ENCODE results near the gene DACH1.

Gene DACH1

GRCh38 chr13:71645467-71645866 is 221.5 kb downstream of the DACH1 start (continued):
- TF ChIP-seq POU6F1 (CRISPR knock-in tag; IDR thresholded peaks at IDR 0.05; ENCODE audit: borderline replicate concordance, low read depth) (no peak), RARB (CRISPR knock-in tag; IDR thresholded peaks at IDR 0.05) (no peak), ZNF8 (CRISPR knock-in tag; IDR thresholded peaks at IDR 0.05) (no peak), ZNF565 (CRISPR knock-in tag; conservative IDR thresholded peaks at IDR 0.05; ENCODE audit: low read depth) (no peak), PPARA (CRISPR knock-in tag; IDR thresholded peaks at IDR 0.05; ENCODE audit: borderline replicate concordance) (no peak)

GRCh38 chr13:71644579-71644978 is 222.4 kb downstream of the DACH1 start:
- ATAC-seq, result no peak
- TF ChIP-seq TOX (CRISPR knock-in tag; IDR thresholded peaks at IDR 0.05; ENCODE audit: borderline replicate concordance) (no peak), PPARA (CRISPR knock-in tag; IDR thresholded peaks at IDR 0.05; ENCODE audit: borderline replicate concordance) (no peak), GLIS3 (CRISPR knock-in tag; IDR thresholded peaks at IDR 0.05) (no peak), ZC3H10 (CRISPR knock-in tag; IDR thresholded peaks at IDR 0.05) (no peak), ESRRG (CRISPR knock-in tag; IDR thresholded peaks at IDR 0.05) (no peak), ZNF8 (CRISPR knock-in tag; IDR thresholded peaks at IDR 0.05) (no peak)

- TF ChIP-seq ZNF70 (CRISPR knock-in tag; IDR thresholded peaks at IDR 0.05) (no peak), SNAI2 (CRISPR knock-in tag; IDR thresholded peaks at IDR 0.05) (0 out of 2 replicates have a peak, but pooled peaks have one; percentile 19)
- ATAC-seq, result no peak
These were observed 223.6 kb downstream of the DACH1 start for GRCh38 chr13:71643448-71643860.

GRCh38 chr13:71638751-71639150 is 228.3 kb downstream of the DACH1 start:
- no peak for TF ChIP-seq ARNTL (CRISPR knock-in tag; IDR thresholded peaks at IDR 0.05; ENCODE audit: borderline replicate concordance, low read depth)
- no peak for TF ChIP-seq PPARA (CRISPR knock-in tag; IDR thresholded peaks at IDR 0.05; ENCODE audit: borderline replicate concordance)
- TF ChIP-seq TCF4 (CRISPR knock-in tag; IDR thresholded peaks at IDR 0.05; ENCODE audit: borderline replicate concordance), result no peak
- no peak for TF ChIP-seq POU6F1 (CRISPR knock-in tag; IDR thresholded peaks at IDR 0.05; ENCODE audit: borderline replicate concordance, low read depth)
- TF ChIP-seq CSRNP3 (CRISPR knock-in tag; IDR thresholded peaks at IDR 0.05), result no peak
- no peak for ATAC-seq

- peak; percentile 82 for ATAC-seq
- TF ChIP-seq PPARA (CRISPR knock-in tag; IDR thresholded peaks at IDR 0.05; ENCODE audit: borderline replicate concordance), result no peak
- TF ChIP-seq POU6F1 (CRISPR knock-in tag; IDR thresholded peaks at IDR 0.05; ENCODE audit: borderline replicate concordance, low read depth), result no peak
- TF ChIP-seq ISL1 (CRISPR knock-in tag; IDR thresholded peaks at IDR 0.05), result peak; percentile 75
- TF ChIP-seq ZC3H10 (CRISPR knock-in tag; IDR thresholded peaks at IDR 0.05), result no peak
- no peak for TF ChIP-seq CREB5 (CRISPR knock-in tag; IDR thresholded peaks at IDR 0.05; ENCODE audit: low read depth)
- TF ChIP-seq CSRNP3 (CRISPR knock-in tag; IDR thresholded peaks at IDR 0.05), result no peak
- TF ChIP-seq ZNF565 (CRISPR knock-in tag; conservative IDR thresholded peaks at IDR 0.05; ENCODE audit: low read depth), result no peak
- TF ChIP-seq ZNF8 (CRISPR knock-in tag; IDR thresholded peaks at IDR 0.05), result no peak
- TF ChIP-seq ZFP3 (CRISPR knock-in tag; IDR thresholded peaks at IDR 0.05), result 0 out of 2 replicates have a peak, but pooled peaks have one; percentile 25
- no peak for TF ChIP-seq RARB (CRISPR knock-in tag; IDR thresholded peaks at IDR 0.05)
- TF ChIP-seq ARNTL (CRISPR knock-in tag; IDR thresholded peaks at IDR 0.05; ENCODE audit: borderline replicate concordance, low read depth), result no peak
- TF ChIP-seq TCF4 (CRISPR knock-in tag; IDR thresholded peaks at IDR 0.05; ENCODE audit: borderline replicate concordance), result no peak; the same call in 1 of the 2 replicates
- no peak for TF ChIP-seq PATZ1 (CRISPR knock-in tag; IDR thresholded peaks at IDR 0.05; ENCODE audit: borderline replicate concordance)
- TF ChIP-seq SNAI2 (CRISPR knock-in tag; IDR thresholded peaks at IDR 0.05), result 0 out of 2 replicates have a peak, but pooled peaks have one; percentile 41
- TF ChIP-seq ESRRG (CRISPR knock-in tag; IDR thresholded peaks at IDR 0.05), result no peak
- no peak for TF ChIP-seq OSR1 (CRISPR knock-in tag; IDR thresholded peaks at IDR 0.05)
- TF ChIP-seq ZFP30 (CRISPR knock-in tag; IDR thresholded peaks at IDR 0.05), result no peak
- no peak for TF ChIP-seq GLIS3 (CRISPR knock-in tag; IDR thresholded peaks at IDR 0.05)
- TF ChIP-seq TOX (CRISPR knock-in tag; IDR thresholded peaks at IDR 0.05; ENCODE audit: borderline replicate concordance), result no peak
These were observed 232.2 kb downstream of the DACH1 start for GRCh38 chr13:71634602-71635443.

Measured in SK-N-SH treated with all-trans-retinoic acid at 6 μM for 48 hours (cell line).